Measurements from ENCODE around the gene SPRR2F.
"Not testable (repeated sequence)": the region's sequence is repeated elsewhere in the genome, so short reads cannot be mapped to it uniquely, and the experiment has no call there.

Gene SPRR2F, protein sequence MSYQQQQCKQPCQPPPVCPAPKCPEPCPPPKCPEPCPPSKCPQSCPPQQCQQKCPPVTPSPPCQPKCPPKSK

DNA sequence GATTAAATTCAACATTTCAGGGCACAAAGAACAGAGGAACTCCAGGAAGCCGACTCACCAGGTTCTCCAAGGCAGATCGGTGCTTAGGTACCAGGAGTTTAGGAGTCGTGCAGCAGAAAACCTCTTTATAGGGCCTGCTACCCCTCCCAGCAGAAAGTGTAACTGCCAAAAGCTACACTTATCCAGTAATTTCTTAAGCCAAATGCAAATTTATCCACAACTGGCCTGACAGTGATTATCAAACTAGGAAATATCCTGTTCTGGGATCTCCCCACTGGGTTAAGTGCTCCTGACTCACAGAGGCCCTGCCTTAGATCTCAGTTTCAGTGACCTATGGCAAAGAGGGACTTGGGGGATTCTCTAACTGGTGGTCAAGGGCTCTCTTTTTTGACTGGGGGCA, at the start of gene SPRR2F:
Gene SPRR2F (minus strand): TSS at position 101 of the 400 bp plus-strand sequence. CDS start 783 bp downstream, outside the sequence.
- no peaks in the 10 kb centered on the region for H3K36me3 ChIP-seq (ENCODE audit: insufficient read depth, low read length)

DNA sequence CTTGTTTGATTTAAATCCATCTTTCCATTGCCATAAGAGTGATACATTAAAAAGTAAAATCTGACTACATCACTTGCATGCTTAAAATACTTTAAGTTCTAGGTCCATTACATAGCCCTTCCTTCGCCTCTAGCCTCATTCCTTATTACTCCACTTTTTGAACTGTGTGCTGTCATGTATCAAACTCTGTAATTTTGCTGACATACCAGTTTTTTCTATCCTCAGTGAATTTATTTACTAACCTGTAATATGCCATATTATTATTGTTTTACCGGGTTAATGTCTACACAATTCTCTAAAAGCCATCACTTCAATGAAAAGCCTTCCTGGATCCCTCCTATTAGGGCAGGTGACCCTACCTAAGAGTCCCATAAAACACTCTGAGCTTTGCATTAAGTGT, 42.2 kb upstream of the SPRR2F start:
- Histone ChIP-seq H3K9me3 (ENCODE audit: control insufficient read depth, insufficient read depth, low read length) (0 out of 2 replicates have a peak, but pooled peaks cover 4% of the 10 kb centered on the region), H3K9ac (ENCODE audit: low read depth, low read length) (no peak overlapping the region), H3K36me3 (ENCODE audit: insufficient read depth, low read length) (no peaks in the 10 kb centered on the region), H3K4me1 (ENCODE audit: insufficient read depth, low read length) (no peaks in the 10 kb centered on the region)

More for the DNA sequence above, at the start of gene SPRR2F:
- H3K9ac ChIP-seq (ENCODE audit: low read depth, low read length) = no peak within 1 kb of the TSS
- no peaks in the 10 kb centered on the region for H3K4me1 ChIP-seq (ENCODE audit: insufficient read depth, low read length)
- no peaks in the 10 kb centered on the region for H3K9me3 ChIP-seq (ENCODE audit: control insufficient read depth, insufficient read depth, low read length)

DNA sequence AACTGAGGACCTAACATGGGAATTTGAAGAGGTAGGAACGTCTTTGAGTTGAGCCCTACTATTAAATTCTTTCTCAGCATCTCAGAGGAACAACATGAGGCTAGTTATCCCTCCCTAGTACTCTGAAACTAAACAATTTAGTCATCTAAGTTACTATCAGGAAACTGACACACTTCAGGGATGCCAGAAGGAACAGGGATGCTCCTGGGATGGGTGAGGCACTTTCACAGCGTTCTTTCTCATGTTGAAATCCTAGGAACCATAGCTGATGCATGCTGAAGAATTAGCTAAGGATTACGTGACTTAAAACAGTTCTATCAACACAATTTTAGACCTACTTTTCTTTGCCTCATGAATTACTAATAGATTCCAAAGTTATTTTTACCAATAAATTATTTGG, 39.2 kb upstream of the SPRR2F start:
- Histone ChIP-seq H3K9ac (ENCODE audit: low read depth, low read length) (no peak overlapping the region), H3K36me3 (ENCODE audit: insufficient read depth, low read length) (no peaks in the 10 kb centered on the region), H3K4me1 (ENCODE audit: insufficient read depth, low read length) (no peaks in the 10 kb centered on the region), H3K9me3 (ENCODE audit: control insufficient read depth, insufficient read depth, low read length) (no peaks in the 10 kb centered on the region)

DNA sequence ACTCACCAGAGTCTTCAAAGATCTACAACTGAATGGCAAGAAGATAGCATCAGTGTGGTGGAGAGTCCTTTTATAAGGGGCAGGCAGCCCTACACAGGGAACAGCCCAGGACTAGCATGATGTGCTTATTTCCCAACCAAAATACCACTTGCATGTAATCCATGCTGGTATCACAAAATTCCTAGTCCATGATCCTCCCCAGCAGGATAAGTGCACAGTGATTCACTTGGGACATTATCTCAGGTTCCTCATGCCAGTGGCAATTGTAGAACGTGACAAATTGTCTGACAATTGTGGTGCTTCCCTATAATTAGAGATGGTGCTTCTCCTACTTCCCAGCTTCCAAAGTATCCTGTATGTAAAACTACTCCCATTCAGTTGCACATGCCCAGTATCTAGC, 37.5 kb upstream of the SPRR2F start, which contains the start of gene SPRR2G:
Gene SPRR2G (minus strand): TSS at position 45 of the 400 bp plus-strand sequence. CDS start 780 bp downstream, outside the sequence.
- H3K4me1 ChIP-seq (ENCODE audit: insufficient read depth, low read length) = no peaks in the 10 kb centered on the region
- H3K36me3 ChIP-seq (ENCODE audit: insufficient read depth, low read length) = no peaks in the 10 kb centered on the region
- H3K9me3 ChIP-seq (ENCODE audit: control insufficient read depth, insufficient read depth, low read length) = no peaks in the 10 kb centered on the region
- H3K9ac ChIP-seq (ENCODE audit: low read depth, low read length) = no peak within 1 kb of the TSS

- Histone ChIP-seq H3K9ac (ENCODE audit: low read depth, low read length) (no peak overlapping the region), H3K9me3 (ENCODE audit: control insufficient read depth, insufficient read depth, low read length) (no peaks in the 10 kb centered on the region), H3K4me1 (ENCODE audit: insufficient read depth, low read length) (no peaks in the 10 kb centered on the region), H3K36me3 (ENCODE audit: insufficient read depth, low read length) (no peaks in the 10 kb centered on the region)
These were observed 28.1 kb upstream of the SPRR2F start for GRCh38 chr1:153141377-153141776.

GRCh38 chr1:153140484-153140883, 27.2 kb upstream of the SPRR2F start:
- no peaks in the 10 kb centered on the region for H3K36me3 ChIP-seq (ENCODE audit: insufficient read depth, low read length)
- no peaks in the 10 kb centered on the region for H3K9me3 ChIP-seq (ENCODE audit: control insufficient read depth, insufficient read depth, low read length)
- no peak overlapping the region for H3K9ac ChIP-seq (ENCODE audit: low read depth, low read length)
- H3K4me1 ChIP-seq (ENCODE audit: insufficient read depth, low read length) = no peaks in the 10 kb centered on the region; the same call in 1 of the 2 replicates

DNA sequence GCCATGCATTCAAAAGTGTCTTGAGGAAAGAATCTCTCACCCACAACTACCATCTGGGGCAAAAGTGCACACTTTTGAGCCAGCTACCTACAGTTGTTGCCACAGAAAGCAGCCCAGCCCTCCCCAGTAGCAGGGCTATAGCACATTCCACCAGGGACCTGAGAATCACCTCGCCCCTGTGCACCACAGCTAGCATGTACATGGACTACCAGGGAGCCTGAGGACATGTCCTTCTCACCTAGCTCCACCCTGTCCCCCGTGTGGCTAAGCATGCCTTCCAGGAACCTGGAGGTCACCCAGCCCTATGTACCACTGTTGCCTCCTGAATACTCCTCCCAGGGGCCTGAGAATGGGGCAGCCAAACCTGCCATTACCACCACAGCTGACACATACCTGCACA, 20.4 kb upstream of the SPRR2F start:
- H3K9ac ChIP-seq (ENCODE audit: low read depth, low read length) = no peak overlapping the region
- no peaks in the 10 kb centered on the region for H3K36me3 ChIP-seq (ENCODE audit: insufficient read depth, low read length)

GRCh38 chr1:153133267-153133666, 20.0 kb upstream of the SPRR2F start:
- peaks cover 2% of the 10 kb centered on the region; the same call in 1 of the 2 replicates for H3K9me3 ChIP-seq (ENCODE audit: control insufficient read depth, insufficient read depth, low read length)
- H3K9ac ChIP-seq (ENCODE audit: low read depth, low read length) = no peak overlapping the region
- no peaks in the 10 kb centered on the region for H3K36me3 ChIP-seq (ENCODE audit: insufficient read depth, low read length)
- no peaks in the 10 kb centered on the region; the same call in 1 of the 2 replicates for H3K4me1 ChIP-seq (ENCODE audit: insufficient read depth, low read length)

More for the DNA sequence above, 20.4 kb upstream of the SPRR2F start:
- Histone ChIP-seq H3K9me3 (ENCODE audit: control insufficient read depth, insufficient read depth, low read length) (peaks cover 2% of the 10 kb centered on the region; the same call in 1 of the 2 replicates), H3K4me1 (ENCODE audit: insufficient read depth, low read length) (no peaks in the 10 kb centered on the region; the same call in 1 of the 2 replicates)

- not testable (repeated sequence) for H3K36me3 ChIP-seq (ENCODE audit: insufficient read depth, low read length); H3K9ac ChIP-seq (ENCODE audit: low read depth, low read length); H3K4me1 ChIP-seq (ENCODE audit: insufficient read depth, low read length)
- H3K9me3 ChIP-seq (ENCODE audit: control insufficient read depth, insufficient read depth, low read length) = peaks cover 10% of the 10 kb centered on the region
These were observed 15.4 kb upstream of the SPRR2F start for GRCh38 chr1:153128688-153129087.

- Histone ChIP-seq H3K4me1 (ENCODE audit: insufficient read depth, low read length) (no peaks in the 10 kb centered on the region), H3K9ac (ENCODE audit: low read depth, low read length) (no peak overlapping the region), H3K9me3 (ENCODE audit: control insufficient read depth, insufficient read depth, low read length) (peaks cover 10% of the 10 kb centered on the region), H3K36me3 (ENCODE audit: insufficient read depth, low read length) (no peaks in the 10 kb centered on the region)
These were observed 14.0 kb upstream of the SPRR2F start for GRCh38 chr1:153127296-153127695.

- Histone ChIP-seq H3K9me3 (ENCODE audit: control insufficient read depth, insufficient read depth, low read length) (peaks cover 10% of the 10 kb centered on the region), H3K36me3 (ENCODE audit: insufficient read depth, low read length) (no peaks in the 10 kb centered on the region), H3K9ac (ENCODE audit: low read depth, low read length) (no peak overlapping the region), H3K4me1 (ENCODE audit: insufficient read depth, low read length) (no peaks in the 10 kb centered on the region)
These were observed 12.2 kb upstream of the SPRR2F start for GRCh38 chr1:153125536-153125935.

DNA sequence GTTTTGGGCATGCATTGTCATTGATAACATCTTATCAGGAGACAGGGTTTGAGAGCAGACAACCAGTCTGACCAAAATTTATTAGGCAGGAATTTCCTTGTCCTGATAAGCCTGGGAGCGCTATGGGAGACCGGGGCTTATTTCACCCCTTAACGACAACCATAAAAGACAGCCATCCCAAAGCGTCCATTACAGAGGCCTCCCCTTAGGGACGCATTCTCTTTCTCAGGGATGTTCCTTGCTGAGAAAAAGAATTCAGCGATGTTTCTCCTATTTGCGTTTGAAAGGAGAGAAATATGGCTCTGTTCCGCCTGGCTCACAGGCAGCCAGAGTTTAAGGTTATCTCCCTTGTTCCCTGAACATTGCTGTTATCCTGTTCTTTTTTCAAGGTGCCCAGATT, 10.5 kb upstream of the SPRR2F start:
- H3K9me3 ChIP-seq (ENCODE audit: control insufficient read depth, insufficient read depth, low read length); H3K4me1 ChIP-seq (ENCODE audit: insufficient read depth, low read length); H3K9ac ChIP-seq (ENCODE audit: low read depth, low read length): not testable (repeated sequence)

GRCh38 chr1:153122831-153123421, 9.6 kb upstream of the SPRR2F start:
- Histone ChIP-seq H3K9ac (ENCODE audit: low read depth, low read length) (no peak overlapping the region), H3K36me3 (ENCODE audit: insufficient read depth, low read length) (no peaks in the 10 kb centered on the region), H3K9me3 (ENCODE audit: control insufficient read depth, insufficient read depth, low read length) (peaks cover 8% of the 10 kb centered on the region; the same call in 1 of the 2 replicates), H3K4me1 (ENCODE audit: insufficient read depth, low read length) (no peaks in the 10 kb centered on the region)

More for the DNA sequence above, 10.5 kb upstream of the SPRR2F start:
- H3K36me3 ChIP-seq (ENCODE audit: insufficient read depth, low read length) = not testable (repeated sequence)

DNA sequence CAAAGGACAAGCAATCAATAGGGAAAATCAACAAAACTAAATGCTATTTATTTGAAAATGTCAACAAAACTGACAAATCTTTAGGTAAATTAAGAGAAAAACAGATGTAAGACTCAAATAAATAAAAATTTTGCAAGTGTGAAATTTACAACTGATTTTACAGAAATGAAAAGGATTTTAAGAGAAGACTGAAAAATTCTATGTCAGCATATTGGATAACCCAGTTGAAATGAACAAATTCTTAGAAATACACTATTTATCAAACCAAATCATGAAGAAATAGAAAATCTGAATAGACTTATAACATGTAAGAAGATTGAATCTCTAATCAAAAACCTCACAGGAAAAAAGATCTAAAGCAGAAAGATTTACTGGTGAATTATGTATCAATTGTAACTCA, 7.6 kb upstream of the SPRR2F start:
- H3K4me1 ChIP-seq (ENCODE audit: insufficient read depth, low read length) = no peaks in the 10 kb centered on the region
- H3K9ac ChIP-seq (ENCODE audit: low read depth, low read length) = no peak overlapping the region
- peaks cover 8% of the 10 kb centered on the region; the same call in 1 of the 2 replicates for H3K9me3 ChIP-seq (ENCODE audit: control insufficient read depth, insufficient read depth, low read length)
- H3K36me3 ChIP-seq (ENCODE audit: insufficient read depth, low read length) = no peaks in the 10 kb centered on the region

- Histone ChIP-seq H3K36me3 (ENCODE audit: insufficient read depth, low read length) (no peaks in the 10 kb centered on the region), H3K9ac (ENCODE audit: low read depth, low read length) (no peak overlapping the region), H3K4me1 (ENCODE audit: insufficient read depth, low read length) (no peaks in the 10 kb centered on the region), H3K9me3 (ENCODE audit: control insufficient read depth, insufficient read depth, low read length) (0 out of 2 replicates have a peak, but pooled peaks cover under 1% of the 10 kb centered on the region)
These were observed 6.2 kb upstream of the SPRR2F start for GRCh38 chr1:153119491-153119971.
